Measurements from ENCODE around the gene PARL. TPM values are rescaled to one million over a fixed set of nuclear protein-coding genes. Genes with fewer than 3 reads are reported as not detected.

PARL gene
- total RNA-seq, 4 donors from 2014 or later, result 30.5 to 49.5 (median 41.3) TPM

DNA sequence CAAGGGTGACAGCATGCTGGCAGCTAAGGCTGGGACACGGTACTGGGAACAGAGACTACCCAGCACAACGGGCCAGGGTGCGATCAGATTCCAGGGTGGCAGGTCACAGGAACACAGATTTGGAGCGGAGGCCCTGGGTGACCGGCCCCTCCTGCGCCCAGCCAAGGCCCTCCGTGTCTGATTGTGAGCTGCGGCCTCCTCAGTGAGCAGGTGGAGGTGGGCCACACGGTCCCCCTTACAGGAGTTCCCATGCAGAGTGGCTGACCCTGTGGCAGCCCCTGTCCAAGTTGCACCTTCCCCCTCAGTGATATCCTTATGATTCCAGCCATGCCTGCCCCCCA lies 28.9 kb upstream of the PARL start:
- ATAC-seq, result no peak
- Histone ChIP-seq H3K9me3 (no peaks in the 10 kb centered on the region), H3K36me3 (no peaks in the 10 kb centered on the region), H3K4me1 (no peaks in the 10 kb centered on the region), H3K4me3 (no peak overlapping the region), H3K27ac (no peak overlapping the region), H3K27me3 (no peaks in the 10 kb centered on the region)
- no peak for DNase-seq
- in situ Hi-C loops (cut with MboI; ENCODE audit: low sequenced_read_pairs in 4 of 4) (no loop called here), intact Hi-C loops (cut with DNase I; ENCODE audit: low total_unique reads) (no loop called here)
- TF ChIP-seq, protein P1, sequence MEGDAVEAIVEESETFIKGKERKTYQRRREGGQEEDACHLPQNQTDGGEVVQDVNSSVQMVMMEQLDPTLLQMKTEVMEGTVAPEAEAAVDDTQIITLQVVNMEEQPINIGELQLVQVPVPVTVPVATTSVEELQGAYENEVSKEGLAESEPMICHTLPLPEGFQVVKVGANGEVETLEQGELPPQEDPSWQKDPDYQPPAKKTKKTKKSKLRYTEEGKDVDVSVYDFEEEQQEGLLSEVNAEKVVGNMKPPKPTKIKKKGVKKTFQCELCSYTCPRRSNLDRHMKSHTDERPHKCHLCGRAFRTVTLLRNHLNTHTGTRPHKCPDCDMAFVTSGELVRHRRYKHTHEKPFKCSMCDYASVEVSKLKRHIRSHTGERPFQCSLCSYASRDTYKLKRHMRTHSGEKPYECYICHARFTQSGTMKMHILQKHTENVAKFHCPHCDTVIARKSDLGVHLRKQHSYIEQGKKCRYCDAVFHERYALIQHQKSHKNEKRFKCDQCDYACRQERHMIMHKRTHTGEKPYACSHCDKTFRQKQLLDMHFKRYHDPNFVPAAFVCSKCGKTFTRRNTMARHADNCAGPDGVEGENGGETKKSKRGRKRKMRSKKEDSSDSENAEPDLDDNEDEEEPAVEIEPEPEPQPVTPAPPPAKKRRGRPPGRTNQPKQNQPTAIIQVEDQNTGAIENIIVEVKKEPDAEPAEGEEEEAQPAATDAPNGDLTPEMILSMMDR (IDR thresholded peaks at IDR 0.05 in 4 of 5, conservative IDR thresholded peaks at IDR 0.05 in 1 of 5), result no peak
- TF ChIP-seq POLR2A (IDR thresholded peaks at IDR 0.05), result no peak

DNA sequence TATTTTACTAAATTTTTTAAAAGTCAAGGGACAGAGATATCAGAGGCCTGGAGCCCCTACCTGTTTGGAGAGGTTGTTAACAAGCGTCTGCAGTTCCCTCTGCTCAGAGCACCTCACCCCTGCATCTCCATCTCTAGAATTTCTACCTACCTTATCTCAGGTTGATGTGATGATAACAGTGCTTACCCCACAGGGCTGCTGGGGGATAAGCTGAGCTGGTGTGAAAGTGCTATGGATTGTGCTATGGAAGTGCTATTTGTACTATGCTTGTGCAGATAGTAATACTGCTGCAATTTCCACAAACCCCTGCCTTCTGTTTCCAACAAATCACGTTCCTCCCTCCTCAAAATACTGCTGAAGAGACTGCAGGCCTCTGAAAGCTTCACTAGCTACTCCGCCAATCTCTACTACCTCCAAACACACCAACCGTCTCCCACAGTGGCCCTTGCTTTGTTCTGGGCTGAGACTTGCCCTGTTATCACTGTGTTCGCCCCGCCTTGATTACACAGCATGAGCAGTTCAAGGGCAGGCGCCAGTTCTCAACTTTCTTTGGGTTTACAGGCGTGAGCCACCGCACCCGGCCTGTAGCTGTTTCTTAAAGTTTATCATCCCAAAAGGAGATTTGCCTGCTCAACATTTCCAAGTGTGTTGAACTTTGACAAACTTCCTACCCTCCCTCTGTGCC lies 28.4 kb upstream of the PARL start:
- no peak overlapping the region for H3K27ac ChIP-seq
- ATAC-seq (no peak), DNase-seq (no peak)
- H3K36me3 ChIP-seq, result no peaks in the 10 kb centered on the region
- H3K9me3 ChIP-seq, result no peaks in the 10 kb centered on the region
- intact Hi-C loops (cut with DNase I; ENCODE audit: low total_unique reads), result no loop called here
- H3K4me1 ChIP-seq, result no peaks in the 10 kb centered on the region
- in situ Hi-C loops (cut with MboI; ENCODE audit: low sequenced_read_pairs in 4 of 4), result no loop called here
- no peaks in the 10 kb centered on the region for H3K27me3 ChIP-seq
- no peak for TF ChIP-seq POLR2A (IDR thresholded peaks at IDR 0.05)
- TF ChIP-seq, protein P1 (IDR thresholded peaks at IDR 0.05 in 4 of 5, conservative IDR thresholded peaks at IDR 0.05 in 1 of 5), result no peak
- H3K4me3 ChIP-seq, result no peak overlapping the region

DNA sequence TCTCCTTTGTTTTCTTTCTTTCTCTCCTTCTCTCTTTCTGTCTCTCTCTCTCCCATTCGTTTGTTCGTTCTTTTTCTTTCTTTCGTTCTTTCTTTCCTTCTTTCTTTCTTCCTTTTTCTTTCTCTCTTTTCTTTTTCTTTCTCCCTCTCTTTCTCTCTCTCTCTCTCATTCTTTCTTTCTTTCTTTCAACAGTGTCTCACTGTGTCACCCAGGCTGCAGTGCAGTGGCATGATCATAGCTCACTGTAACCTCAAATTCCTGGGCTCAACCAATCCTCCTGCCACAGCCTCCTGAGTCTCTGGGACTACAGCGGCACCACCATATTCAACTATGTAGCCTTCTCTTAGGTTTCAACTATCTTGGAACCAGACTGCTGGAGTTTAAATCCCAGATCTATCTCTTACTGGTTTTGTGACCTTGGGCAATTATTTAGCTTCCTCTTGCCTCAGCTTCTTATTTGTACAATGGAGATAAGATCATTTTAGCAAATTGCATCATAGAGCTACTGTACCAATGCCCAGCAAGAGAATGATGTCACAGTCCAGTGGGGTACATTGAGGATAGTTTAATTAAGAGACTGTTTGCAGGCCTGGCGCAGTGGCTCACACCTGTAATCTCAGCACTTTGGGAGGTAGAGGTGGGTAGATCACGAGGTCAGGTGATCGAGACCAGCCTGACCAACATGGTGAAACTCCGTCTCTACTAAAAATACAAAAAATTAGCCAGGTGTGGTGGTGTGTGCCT lies 27.3 kb upstream of the PARL start:
- intact Hi-C loops (cut with DNase I; ENCODE audit: low total_unique reads), result no loop called here
- Histone ChIP-seq H3K4me1 (no peaks in the 10 kb centered on the region), H3K9me3 (no peaks in the 10 kb centered on the region), H3K27me3 (no peaks in the 10 kb centered on the region), H3K36me3 (no peaks in the 10 kb centered on the region), H3K27ac (no peak overlapping the region), H3K4me3 (no peak overlapping the region)
- in situ Hi-C loops (cut with MboI; ENCODE audit: low sequenced_read_pairs in 4 of 4), result no loop called here
- TF ChIP-seq, protein P1 (IDR thresholded peaks at IDR 0.05 in 4 of 5, conservative IDR thresholded peaks at IDR 0.05 in 1 of 5), result no peak
- TF ChIP-seq POLR2A (IDR thresholded peaks at IDR 0.05), result no peak
- no peak for ATAC-seq
- DNase-seq, result no peak

DNA sequence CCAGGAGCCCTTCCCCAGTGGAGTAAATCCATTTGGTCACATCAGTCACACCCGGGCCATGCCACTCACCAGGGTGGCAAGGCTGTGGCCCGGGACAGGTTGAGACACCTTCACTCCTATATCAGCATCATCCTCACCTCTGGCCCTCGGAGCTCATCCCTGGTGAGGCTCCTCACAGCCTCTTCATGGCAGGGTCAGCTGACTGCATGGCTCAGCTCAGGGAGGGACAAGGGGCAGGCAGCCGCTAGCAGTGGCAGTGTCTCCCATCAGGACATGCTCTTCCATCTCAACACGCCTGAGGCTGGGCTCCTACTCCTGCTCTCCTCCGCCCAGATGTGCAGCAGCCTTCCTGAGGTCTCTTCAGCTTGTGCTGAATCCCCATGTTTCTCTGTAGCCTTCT lies 26.4 kb upstream of the PARL start:
- H3K4me3 ChIP-seq, result no peak overlapping the region
- H3K27me3 ChIP-seq, result no peaks in the 10 kb centered on the region
- ATAC-seq (no peak), DNase-seq (no peak)
- no peak overlapping the region for H3K27ac ChIP-seq
- in situ Hi-C loops (cut with MboI; ENCODE audit: low sequenced_read_pairs in 4 of 4), result no loop called here
- intact Hi-C loops (cut with DNase I; ENCODE audit: low total_unique reads), result no loop called here
- TF ChIP-seq POLR2A (IDR thresholded peaks at IDR 0.05), result no peak
- TF ChIP-seq, protein P1 (IDR thresholded peaks at IDR 0.05 in 4 of 5, conservative IDR thresholded peaks at IDR 0.05 in 1 of 5), result no peak
- no peaks in the 10 kb centered on the region for H3K4me1 ChIP-seq
- H3K9me3 ChIP-seq, result no peaks in the 10 kb centered on the region
- no peaks in the 10 kb centered on the region for H3K36me3 ChIP-seq
